Gastroesophageal sphincter (tissue), 3 donors: Measurements from ENCODE around the gene CTSS.
"Not testable (repeated sequence)": the region's sequence is repeated elsewhere in the genome, so short reads cannot be mapped to it uniquely, and the experiment has no call there.

Source experiments
- CTCF ChIP-seq, 4 experiments: fragments of 200-600 bp in 2 of 4; fragments of 450-650 bp in 2 of 4; sonication (generic) in 1 of 4; IDR thresholded peaks; one replicate each; pipeline ENCODE4 v1.5.1; 2017 to 2019; ENCODE audit warnings: antibody characterized with exemption in 4 of 4, mild to moderate bottlenecking in 2 of 4, moderate library complexity in 2 of 4
- EP300 ChIP-seq: sonication (generic); formaldehyde crosslinking; IDR thresholded peaks from one replicate; pipeline ENCODE4 v1.6.1; 2017; ENCODE audit warnings: antibody characterized with exemption, mild to moderate bottlenecking
- POLR2A ChIP-seq, 2 donors: fragments of 450-650 bp; IDR thresholded peaks; one replicate each; pipeline ENCODE4 v1.6.1; 2017; ENCODE audit warnings: antibody characterized with exemption in 2 of 2, mild to moderate bottlenecking in 2 of 2, moderate library complexity in 1 of 2
- POLR2AphosphoS5 ChIP-seq: sonication (generic); formaldehyde crosslinking; IDR thresholded peaks from one replicate; pipeline ENCODE4 v1.6.1; 2017; ENCODE audit warnings: antibody characterized with exemption

- TF ChIP-seq POLR2AphosphoS5; CTCF (IDR thresholded peaks at IDR 0.05); POLR2A (IDR thresholded peaks at IDR 0.05); EP300: not testable (repeated sequence)
These were observed 28.2 kb upstream of the CTSS start for GRCh38 chr1:150793778-150794177.
